Stimulated activated naive CD8-positive, alpha-beta T cell treated with anti-CD3 and anti-CD28 coated beads, Interleukin-15, Interleukin-2, amounts not matched to agents 100 ng/mL and 50 ng/mL, for 24 hours (primary cell): ENCODE data around the gene AKR7A2.

Experiments
- H3K27ac Mint-ChIP-seq: one replicate; pipeline ENCODE4 v1.8.0; 2021; ENCODE audit warnings: mild to moderate bottlenecking, mixed read lengths
- H3K27me3 Mint-ChIP-seq: one replicate; pipeline ENCODE4 v1.8.0; 2021; ENCODE audit warnings: mixed read lengths
- H3K36me3 Mint-ChIP-seq: one replicate; pipeline ENCODE4 v1.8.0; 2021; ENCODE audit warnings: low read depth, mixed read lengths
- H3K4me1 Mint-ChIP-seq: one replicate; pipeline ENCODE4 v1.8.0; 2021; ENCODE audit warnings: low read depth, mixed read lengths
- H3K4me3 Mint-ChIP-seq: one replicate; pipeline ENCODE4 v1.8.0; 2021; ENCODE audit warnings: mild to moderate bottlenecking, mixed read lengths
- H3K9me3 Mint-ChIP-seq: one replicate; pipeline ENCODE4 v1.8.0; 2021; ENCODE audit warnings: mixed read lengths

The AKR7A2 gene

GRCh38 chr1:19324665-19324990 is 12.7 kb upstream of the AKR7A2 start:
- Mint-ChIP-seq H3K9me3 (no peaks in the 10 kb centered on the region), H3K27ac (no peak overlapping the region), H3K36me3 (peaks cover 4% of the 10 kb centered on the region), H3K27me3 (no peaks in the 10 kb centered on the region), H3K4me1 (no peaks in the 10 kb centered on the region), H3K4me3 (no peak overlapping the region)

GRCh38 chr1:19323987-19324664 is 12.2 kb upstream of the AKR7A2 start:
- Mint-ChIP-seq H3K4me1 (no peaks in the 10 kb centered on the region), H3K36me3 (peaks cover 7% of the 10 kb centered on the region), H3K4me3 (no peak overlapping the region), H3K27me3 (no peaks in the 10 kb centered on the region), H3K9me3 (no peaks in the 10 kb centered on the region), H3K27ac (no peak overlapping the region)

- H3K36me3 Mint-ChIP-seq: peaks cover 9% of the 10 kb centered on the region
- no peak overlapping the region for H3K4me3 Mint-ChIP-seq
- H3K9me3 Mint-ChIP-seq: no peaks in the 10 kb centered on the region
- H3K27ac Mint-ChIP-seq: no peak overlapping the region
- no peaks in the 10 kb centered on the region for H3K4me1 Mint-ChIP-seq
- no peaks in the 10 kb centered on the region for H3K27me3 Mint-ChIP-seq
Observed at GRCh38 chr1:19322481-19322880, 10.5 kb upstream of the AKR7A2 start.

GRCh38 chr1:19321071-19321470 is 9.1 kb upstream of the AKR7A2 start:
- H3K27ac Mint-ChIP-seq: peak overlapping the region; percentile 31
- H3K27me3 Mint-ChIP-seq: no peaks in the 10 kb centered on the region
- H3K4me1 Mint-ChIP-seq: peaks cover 5% of the 10 kb centered on the region

GRCh38 chr1:19319196-19319595 is 7.3 kb upstream of the AKR7A2 start:
- Mint-ChIP-seq H3K27me3 (no peaks in the 10 kb centered on the region), H3K4me1 (peaks cover 23% of the 10 kb centered on the region), H3K9me3 (no peaks in the 10 kb centered on the region)

More at GRCh38 chr1:19321071-19321470, 9.1 kb upstream of the AKR7A2 start:
- no peak overlapping the region for H3K4me3 Mint-ChIP-seq
- H3K36me3 Mint-ChIP-seq: peaks cover 8% of the 10 kb centered on the region
- H3K9me3 Mint-ChIP-seq: no peaks in the 10 kb centered on the region

GRCh38 chr1:19317126-19317910 is 5.4 kb upstream of the AKR7A2 start:
- Mint-ChIP-seq H3K4me1 (peaks cover 36% of the 10 kb centered on the region), H3K27ac (no peak overlapping the region)

More at GRCh38 chr1:19319196-19319595, 7.3 kb upstream of the AKR7A2 start:
- Mint-ChIP-seq H3K4me3 (no peak overlapping the region), H3K27ac (no peak overlapping the region), H3K36me3 (peaks cover 8% of the 10 kb centered on the region)

GRCh38 chr1:19315378-19316198 is 3.6 kb upstream of the AKR7A2 start:
- Mint-ChIP-seq H3K27ac (no peak overlapping the region), H3K36me3 (peaks cover 8% of the 10 kb centered on the region), H3K4me1 (peaks cover 44% of the 10 kb centered on the region), H3K4me3 (no peak overlapping the region), H3K27me3 (no peaks in the 10 kb centered on the region), H3K9me3 (no peaks in the 10 kb centered on the region)

More at GRCh38 chr1:19317126-19317910, 5.4 kb upstream of the AKR7A2 start:
- Mint-ChIP-seq H3K9me3 (no peaks in the 10 kb centered on the region), H3K36me3 (peaks cover 8% of the 10 kb centered on the region), H3K27me3 (no peaks in the 10 kb centered on the region), H3K4me3 (no peak overlapping the region)

GRCh38 chr1:19313961-19314882 is 2.3 kb upstream of the AKR7A2 start:
- Mint-ChIP-seq H3K4me3 (no peak overlapping the region), H3K4me1 (peaks cover 51% of the 10 kb centered on the region), H3K9me3 (no peaks in the 10 kb centered on the region), H3K27ac (no peak overlapping the region), H3K36me3 (peaks cover 5% of the 10 kb centered on the region), H3K27me3 (no peaks in the 10 kb centered on the region)

GRCh38 chr1:19313636-19313959 is 1.7 kb upstream of the AKR7A2 start:
- Mint-ChIP-seq H3K4me1 (peaks cover 51% of the 10 kb centered on the region), H3K27ac (peak overlapping the region; percentile 69), H3K9me3 (no peaks in the 10 kb centered on the region), H3K27me3 (no peaks in the 10 kb centered on the region), H3K4me3 (peak overlapping the region; percentile 83), H3K36me3 (no peaks in the 10 kb centered on the region)

GRCh38 chr1:19312782-19313635 is 1.1 kb upstream of the AKR7A2 start:
- H3K36me3 Mint-ChIP-seq: no peaks in the 10 kb centered on the region
- H3K4me1 Mint-ChIP-seq: peaks cover 51% of the 10 kb centered on the region
- peak overlapping the region; percentile 83 for H3K4me3 Mint-ChIP-seq
- peak overlapping the region; percentile 69 for H3K27ac Mint-ChIP-seq
- H3K9me3 Mint-ChIP-seq: no peaks in the 10 kb centered on the region
- H3K27me3 Mint-ChIP-seq: no peaks in the 10 kb centered on the region

GRCh38 chr1:19311503-19311930 is 427 bp downstream of the AKR7A2 start:
- peaks cover 6% of the 10 kb centered on the region for H3K36me3 Mint-ChIP-seq
- H3K9me3 Mint-ChIP-seq: no peaks in the 10 kb centered on the region
- H3K27me3 Mint-ChIP-seq: no peaks in the 10 kb centered on the region
- peaks cover 51% of the 10 kb centered on the region for H3K4me1 Mint-ChIP-seq
- H3K4me3 Mint-ChIP-seq: peak overlapping the region; percentile 82
- H3K27ac Mint-ChIP-seq: peak overlapping the region; percentile 42

GRCh38 chr1:19310720-19311502 is 1.0 kb downstream of the AKR7A2 start:
- H3K36me3 Mint-ChIP-seq: peaks cover 6% of the 10 kb centered on the region
- peaks cover 45% of the 10 kb centered on the region for H3K4me1 Mint-ChIP-seq
- H3K27ac Mint-ChIP-seq: peak overlapping the region; percentile 42
- peak overlapping the region; percentile 82 for H3K4me3 Mint-ChIP-seq
- H3K27me3 Mint-ChIP-seq: no peaks in the 10 kb centered on the region
- no peaks in the 10 kb centered on the region for H3K9me3 Mint-ChIP-seq

- Mint-ChIP-seq H3K27me3 (no peaks in the 10 kb centered on the region), H3K4me3 (no peak overlapping the region)
Observed at GRCh38 chr1:19310061-19310460, 1.9 kb downstream of the AKR7A2 start.

More at GRCh38 chr1:19310061-19310460, 1.9 kb downstream of the AKR7A2 start:
- H3K27ac Mint-ChIP-seq: no peak overlapping the region
- H3K9me3 Mint-ChIP-seq: no peaks in the 10 kb centered on the region
- peaks cover 36% of the 10 kb centered on the region for H3K4me1 Mint-ChIP-seq
- peaks cover 14% of the 10 kb centered on the region for H3K36me3 Mint-ChIP-seq
